ENCODE measurements around the gene GOLGB1.

- TF ChIP-seq CTCF (IDR thresholded peaks at IDR 0.05; ENCODE audit: poor library complexity, severe bottlenecking) = no peak
- TF ChIP-seq POLR2AphosphoS5 (IDR thresholded peaks at IDR 0.05) = no peak
Measured at GRCh38 chr3:121667333-121667732, 82.2 kb downstream of the GOLGB1 start.
